HepG2 (cell line): ENCODE data around the gene PKD2L1. TPM values are rescaled to one million over a fixed set of nuclear protein-coding genes. Genes with fewer than 3 reads are reported as not detected.

ENCODE experiments used
- ARNT2 ChIP-seq: sonication (generic); formaldehyde crosslinking; IDR thresholded peaks from 2 replicates; pipeline ENCODE4 v1.8.0; 2022; ENCODE audit warnings: mild to moderate bottlenecking, low read depth, missing genetic modification reagents, moderate library complexity
- HMGXB3 ChIP-seq: sonication (generic); formaldehyde crosslinking; IDR thresholded peaks from 2 replicates; pipeline ENCODE4 v1.4.0; 2020; ENCODE audit warnings: missing genetic modification reagents, borderline replicate concordance
- HOXA3 ChIP-seq: sonication (generic); formaldehyde crosslinking; IDR thresholded peaks from 2 replicates; pipeline ENCODE4 v1.5.0; 2020; ENCODE audit warnings: missing genetic modification reagents
- KAT8 ChIP-seq: IDR thresholded peaks from 2 replicates; pipeline ENCODE4 v1.6.1; 2016; ENCODE audit warnings: missing genetic modification reagents, missing compliant biosample characterization
- KLF11 ChIP-seq: IDR thresholded peaks from 2 replicates; pipeline ENCODE4 v1.6.1; 2016; ENCODE audit warnings: missing compliant biosample characterization
- MYPOP ChIP-seq: sonication (generic); formaldehyde crosslinking; IDR thresholded peaks from 2 replicates; pipeline ENCODE4 v1.8.1; 2023; ENCODE audit warnings: mild to moderate bottlenecking, moderate library complexity, missing genetic modification reagents
- NAIF1 ChIP-seq: sonication (generic); formaldehyde crosslinking; IDR thresholded peaks from 2 replicates; pipeline ENCODE4 v1.5.0; 2020; ENCODE audit warnings: mild to moderate bottlenecking, missing genetic modification reagents, borderline replicate concordance
- POGK ChIP-seq: sonication (generic); formaldehyde crosslinking; conservative IDR thresholded peaks from 2 replicates; pipeline ENCODE4 v1.8.0; 2022; ENCODE audit warnings: mild to moderate bottlenecking, moderate library complexity, missing genetic modification reagents
- RCOR2 ChIP-seq: IDR thresholded peaks from 2 replicates; pipeline ENCODE4 v1.6.1; 2016; ENCODE audit warnings: missing biosample characterization, missing genetic modification reagents
- RXRA ChIP-seq: sonication (generic); formaldehyde crosslinking; IDR thresholded peaks from 2 replicates; pipeline ENCODE4 v1.5.1; 2020; ENCODE audit warnings: missing genetic modification reagents
- SMAD3 ChIP-seq: sonication (generic); formaldehyde crosslinking; IDR thresholded peaks from 2 replicates; pipeline ENCODE4 v1.4.0; 2020; ENCODE audit warnings: missing genetic modification reagents
- SOX5 ChIP-seq: IDR thresholded peaks from 2 replicates; pipeline ENCODE4 v1.6.1; 2016; ENCODE audit warnings: borderline replicate concordance
- TBX3 ChIP-seq: fragments of 450-650 bp; IDR thresholded peaks from 2 replicates; pipeline ENCODE4 v1.6.1; 2017; ENCODE audit warnings: antibody characterized with exemption, mild to moderate bottlenecking, inconsistent platforms, borderline replicate concordance
- TGIF2 ChIP-seq: IDR thresholded peaks from 2 replicates; pipeline ENCODE4 v1.6.1; 2016; ENCODE audit warnings: control low read depth, missing compliant biosample characterization
- YY1 ChIP-seq: IDR thresholded peaks from 2 replicates; pipeline ENCODE4 v1.6.1; 2011; ENCODE audit warnings: low read length, low read depth, moderate library complexity, mild to moderate bottlenecking; ENCODE audit not compliant: insufficient read depth, insufficient replicate concordance
- ZBTB34 ChIP-seq: sonication (generic); formaldehyde crosslinking; IDR thresholded peaks from 2 replicates; pipeline ENCODE4 v1.8.0; 2022; ENCODE audit warnings: mild to moderate bottlenecking, missing genetic modification reagents
- ZMYM3 ChIP-seq: sonication (generic); formaldehyde crosslinking; IDR thresholded peaks from 2 replicates; pipeline ENCODE4 v1.5.1; 2020; ENCODE audit warnings: mild to moderate bottlenecking, missing genetic modification reagents
- ZNF230 ChIP-seq: sonication (generic); formaldehyde crosslinking; IDR thresholded peaks from 2 replicates; pipeline ENCODE4 v1.4.0; 2020; ENCODE audit warnings: mild to moderate bottlenecking, missing genetic modification reagents
- ZNF562 ChIP-seq: sonication (generic); formaldehyde crosslinking; IDR thresholded peaks from 2 replicates; pipeline ENCODE4 v1.8.0; 2022; ENCODE audit warnings: missing genetic modification reagents, borderline replicate concordance
- polyA plus RNA-seq, 8 experiments: library from polyadenylated mRNA; depleted of rRNA in 3 of 8; stranded (reverse) in 7 of 8; unstranded in 1 of 8; fragments of >200 nt; fragmentation: Illumina TruSeq in 4 of 8; extraction: Trizol in 4 of 8; gene quantifications; 2 replicates each; pipeline versions ENCODE4 v1.2.1 to v1.2.3, GENCODE V29; 2011 to 2016; ENCODE audit warnings: low read depth in 4 of 8, missing spikeins in 1 of 8, mixed read lengths in 1 of 8; ENCODE audit not compliant: insufficient read depth in 1 of 8
- total RNA-seq, 5 experiments: library from RNA; depleted of rRNA; stranded (reverse); fragments of >200 nt; fragmentation: Illumina TruSeq; extraction: Trizol; gene quantifications; 2 replicates each; pipeline ENCODE4 v1.2.3, GENCODE V29; 2016; ENCODE audit warnings: low read depth in 1 of 5

PKD2L1 gene
- total and polyA plus RNA-seq, 2 of the 13 experiments (the other 11 are each of a cell fraction or from before 2014, with no cell fraction given), result 0.07 to 0.15 TPM

- TF ChIP-seq ZBTB34 (CRISPR knock-in tag) (no peak), TGIF2 (CRISPR knock-in tag) (peak; percentile 73; the same call in 1 of the 2 replicates), NAIF1 (peak; percentile 65; the same call in 1 of the 2 replicates), SOX5 (CRISPR knock-in tag) (peak; percentile 13; the same call in 1 of the 2 replicates), KLF11 (CRISPR knock-in tag) (0 out of 2 replicates have a peak, but pooled peaks have one; percentile 28), ZNF230 (CRISPR knock-in tag) (no peak), HMGXB3 (CRISPR knock-in tag) (peak; percentile 76; the same call in 1 of the 2 replicates), POGK (no peak; the same call in 1 of the 2 replicates), YY1 (peak; percentile 57), ZMYM3 (no peak), MYPOP (CRISPR knock-in tag) (0 out of 2 replicates have a peak, but pooled peaks have one; percentile 68), ARNT2 (CRISPR knock-in tag) (peak; percentile 35; the same call in 1 of the 2 replicates), SMAD3 (peak; percentile 87; the same call in 1 of the 2 replicates), ZNF562 (CRISPR knock-in tag) (no peak), TBX3 (no peak), RCOR2 (CRISPR knock-in tag) (no peak), RXRA (CRISPR knock-in tag) (peak; percentile 58; the same call in 1 of the 2 replicates), KAT8 (CRISPR knock-in tag) (peak; percentile 99), HOXA3 (CRISPR knock-in tag) (peak; percentile 88)
These were observed 62.6 kb downstream of the PKD2L1 start, which contains the start of gene CWF19L1 (continued) for GRCh38 chr10:100267239-100268104.
